Measurements from ENCODE around the gene NCOA3.

DNA sequence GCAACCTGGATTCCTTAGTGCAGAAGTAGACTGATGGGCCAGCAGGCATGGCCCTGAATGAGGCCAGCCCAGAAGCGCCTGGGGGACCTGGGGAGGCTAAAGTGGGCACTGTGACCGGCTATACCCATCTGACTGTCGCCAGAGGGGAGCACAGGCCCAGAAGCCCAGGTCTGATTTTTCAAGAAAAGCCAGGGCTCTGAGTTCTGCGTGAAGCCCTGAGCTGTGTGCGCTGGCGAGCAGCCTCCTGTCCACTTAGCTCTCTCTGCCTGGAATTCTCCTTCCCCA is 171.9 kb downstream of the NCOA3 start:
- TF ChIP-seq POLR2AphosphoS5 (IDR thresholded peaks at IDR 0.05; ENCODE audit: low read depth, low read length) (no peak), POLR2A (IDR thresholded peaks at IDR 0.05; ENCODE audit: control extremely low read depth in 1 of 2, low read depth in 2 of 2, low read length in 2 of 2) (no peak), JUN (IDR thresholded peaks at IDR 0.05; ENCODE audit: low read depth, low read length) (no peak), CEBPB (IDR thresholded peaks at IDR 0.05; ENCODE audit: low read depth, low read length) (no peak), CREB1 (IDR thresholded peaks at IDR 0.05) (no peak), TCF12 (IDR thresholded peaks at IDR 0.05; ENCODE audit: low read depth, low read length) (no peak), SIN3A (conservative IDR thresholded peaks at IDR 0.05 in 1 of 2, IDR thresholded peaks at IDR 0.05 in 1 of 2; ENCODE audit: low read depth in 1 of 2, low read length in 2 of 2) (no peak), RAD21 (IDR thresholded peaks at IDR 0.05 in 1 of 2, conservative IDR thresholded peaks at IDR 0.05 in 1 of 2; ENCODE audit: low read depth in 2 of 2, low read length in 2 of 2) (no peak), HDAC2 (IDR thresholded peaks at IDR 0.05; ENCODE audit: borderline replicate concordance in 1 of 2, low read depth in 2 of 2, low read length in 2 of 2) (no peak)
- TF ChIP-seq, protein P1, sequence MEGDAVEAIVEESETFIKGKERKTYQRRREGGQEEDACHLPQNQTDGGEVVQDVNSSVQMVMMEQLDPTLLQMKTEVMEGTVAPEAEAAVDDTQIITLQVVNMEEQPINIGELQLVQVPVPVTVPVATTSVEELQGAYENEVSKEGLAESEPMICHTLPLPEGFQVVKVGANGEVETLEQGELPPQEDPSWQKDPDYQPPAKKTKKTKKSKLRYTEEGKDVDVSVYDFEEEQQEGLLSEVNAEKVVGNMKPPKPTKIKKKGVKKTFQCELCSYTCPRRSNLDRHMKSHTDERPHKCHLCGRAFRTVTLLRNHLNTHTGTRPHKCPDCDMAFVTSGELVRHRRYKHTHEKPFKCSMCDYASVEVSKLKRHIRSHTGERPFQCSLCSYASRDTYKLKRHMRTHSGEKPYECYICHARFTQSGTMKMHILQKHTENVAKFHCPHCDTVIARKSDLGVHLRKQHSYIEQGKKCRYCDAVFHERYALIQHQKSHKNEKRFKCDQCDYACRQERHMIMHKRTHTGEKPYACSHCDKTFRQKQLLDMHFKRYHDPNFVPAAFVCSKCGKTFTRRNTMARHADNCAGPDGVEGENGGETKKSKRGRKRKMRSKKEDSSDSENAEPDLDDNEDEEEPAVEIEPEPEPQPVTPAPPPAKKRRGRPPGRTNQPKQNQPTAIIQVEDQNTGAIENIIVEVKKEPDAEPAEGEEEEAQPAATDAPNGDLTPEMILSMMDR (IDR thresholded peaks at IDR 0.05; ENCODE audit: control extremely low read depth in 1 of 3, insufficient read depth in 1 of 3, low read depth in 1 of 3, low read length in 3 of 3): no peak
